Bone marrow (tissue), 2 donors: Measurements from ENCODE around the gene CDKN2A.

Experiments used
- DNase-seq, 2 donors: peaks; one replicate each; lab custom pipeline; 2025; lab: John Stamatoyannopoulos, UW

The CDKN2A gene

GRCh38 chr9:22005702-22006606, 11.8 kb upstream of the CDKN2A start:
- no peak for DNase-seq

- no peak for DNase-seq
Measured at GRCh38 chr9:22005021-22005701, 11.0 kb upstream of the CDKN2A start.

GRCh38 chr9:22002038-22002437, 7.8 kb upstream of the CDKN2A start:
- DNase-seq = no peak

GRCh38 chr9:21998026-21998425, 3.8 kb upstream of the CDKN2A start:
- no peak for DNase-seq

- DNase-seq = no peak
Measured at GRCh38 chr9:21997480-21997879, 3.3 kb upstream of the CDKN2A start.

- no peak for DNase-seq
Measured at GRCh38 chr9:21996858-21997257, 2.7 kb upstream of the CDKN2A start.

GRCh38 chr9:21996438-21996837, 2.2 kb upstream of the CDKN2A start:
- DNase-seq = no peak

- no peak for DNase-seq
Measured at GRCh38 chr9:21995666-21996398, 1.6 kb upstream of the CDKN2A start.

GRCh38 chr9:21995006-21995665, 944 bp upstream of the CDKN2A start:
- DNase-seq = peak; percentile 73 to 89

GRCh38 chr9:21994556-21995005, 389 bp upstream of the CDKN2A start, which contains the start of gene CDKN2B-AS1:
TSS of gene CDKN2B-AS1 (plus strand) at chr9:21994791.
- no peak for DNase-seq

GRCh38 chr9:21993007-21993406, 1.2 kb downstream of the CDKN2A start:
- no peak for DNase-seq

GRCh38 chr9:21991072-21991959, 2.9 kb downstream of the CDKN2A start:
- DNase-seq = no peak

GRCh38 chr9:21989440-21990189, 4.6 kb downstream of the CDKN2A start:
- no peak for DNase-seq

- no peak for DNase-seq
Measured at GRCh38 chr9:21988056-21988990, 5.9 kb downstream of the CDKN2A start.

GRCh38 chr9:21985964-21986667, 8.1 kb downstream of the CDKN2A start:
- no peak for DNase-seq

GRCh38 chr9:21984101-21984500, 10.1 kb downstream of the CDKN2A start:
- DNase-seq = no peak

- DNase-seq = no peak
Measured at GRCh38 chr9:21983561-21983935, 10.6 kb downstream of the CDKN2A start.

- DNase-seq = no peak
Measured at GRCh38 chr9:21982861-21983560, 11.2 kb downstream of the CDKN2A start.
